Measurements from ENCODE around the gene OR7D2. TPM values are rescaled to one million over a fixed set of nuclear protein-coding genes. Genes with fewer than 3 reads are reported as not detected.
A peak's percentile ranks its signal among the peaks of the same experiment; 100 is the strongest.

OR7D2 gene
- total RNA-seq (2021; ENCODE audit: unreplicated experiment) (0.07 TPM), Bru-seq, nascent RNA (percentile 11 among the genes with signal in this experiment), BruChase-seq, experiment 1, labeled RNA remaining after a 6-hour chase (percentile 18 among the genes with signal in this experiment), BruChase-seq, experiment 2, labeled RNA remaining after a 2-hour chase (percentile 31 among the genes with signal in this experiment)
- polyA plus RNA-seq (2012), result 0.04 and 0.06 TPM in 2 replicates
- long read RNA-seq, result 0 reads

DNA sequence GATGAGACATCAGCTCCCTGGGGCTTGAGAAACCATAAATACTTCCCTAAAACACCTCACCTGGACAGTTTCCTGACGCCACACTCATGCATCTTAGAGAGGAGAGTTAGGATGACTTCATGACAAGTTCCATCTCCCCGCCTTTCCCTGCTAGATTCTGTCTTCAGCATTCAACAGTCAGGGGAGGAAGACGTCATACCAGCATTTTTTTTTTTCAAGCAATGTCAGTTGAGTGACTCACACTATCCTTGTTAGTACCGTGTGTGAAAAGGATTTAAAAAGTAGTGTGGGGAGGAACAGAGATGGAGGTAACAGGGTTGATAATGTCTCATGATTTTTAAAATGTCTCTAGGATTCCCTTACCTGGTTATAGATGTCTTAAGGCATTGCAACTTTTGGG, at the start of gene OR7D2:
TSS of gene OR7D2 (plus strand) at position 79 of the 400 bp plus-strand sequence. CDS start 6,803 bp downstream, outside the sequence.
- RAD21 ChIA-PET (ENCODE audit: low non-redundant PET in 1 of 2, low total read pairs in 2 of 2, uncharacterized antibody in 2 of 2, unreplicated experiment in 2 of 2), result no interaction called here
- DNase-seq (ENCODE audit: low read depth, low spot score) (no peak), ATAC-seq (no peak)
- H2AFZ ChIP-seq (ENCODE audit: low read depth, low read length, poor library complexity, severe bottlenecking), result no peak within 1 kb of the TSS
- H3K9me2 ChIP-seq (ENCODE audit: insufficient read depth), result no peaks in the 10 kb centered on the region
- no peak within 1 kb of the TSS for H3K27ac ChIP-seq (ENCODE audit: low read depth, low read length)
- H4K20me1 ChIP-seq (ENCODE audit: insufficient read depth), result no peaks in the 10 kb centered on the region
- BruUV-seq (replicated peaks), result no TSS peak
- no peaks in the 10 kb centered on the region for H3K27me3 ChIP-seq (ENCODE audit: insufficient read depth, low read length)
- no peaks in the 10 kb centered on the region for H3K4me1 ChIP-seq (ENCODE audit: control insufficient read depth in 1 of 2, insufficient read depth in 2 of 2, low read length in 2 of 2)
- TF ChIP-seq SRF (IDR thresholded peaks at IDR 0.05; ENCODE audit: low read depth), result no peak
- TF ChIP-seq POLR2A (IDR thresholded peaks at IDR 0.05; ENCODE audit: borderline replicate concordance, extremely low read depth, insufficient read depth, insufficient read length), result no peak
- TF ChIP-seq JUND (IDR thresholded peaks at IDR 0.05), result no peak
- no peak for TF ChIP-seq EZH2phosphoT487 (IDR thresholded peaks at IDR 0.05; ENCODE audit: borderline replicate concordance)
- TF ChIP-seq, protein P1, sequence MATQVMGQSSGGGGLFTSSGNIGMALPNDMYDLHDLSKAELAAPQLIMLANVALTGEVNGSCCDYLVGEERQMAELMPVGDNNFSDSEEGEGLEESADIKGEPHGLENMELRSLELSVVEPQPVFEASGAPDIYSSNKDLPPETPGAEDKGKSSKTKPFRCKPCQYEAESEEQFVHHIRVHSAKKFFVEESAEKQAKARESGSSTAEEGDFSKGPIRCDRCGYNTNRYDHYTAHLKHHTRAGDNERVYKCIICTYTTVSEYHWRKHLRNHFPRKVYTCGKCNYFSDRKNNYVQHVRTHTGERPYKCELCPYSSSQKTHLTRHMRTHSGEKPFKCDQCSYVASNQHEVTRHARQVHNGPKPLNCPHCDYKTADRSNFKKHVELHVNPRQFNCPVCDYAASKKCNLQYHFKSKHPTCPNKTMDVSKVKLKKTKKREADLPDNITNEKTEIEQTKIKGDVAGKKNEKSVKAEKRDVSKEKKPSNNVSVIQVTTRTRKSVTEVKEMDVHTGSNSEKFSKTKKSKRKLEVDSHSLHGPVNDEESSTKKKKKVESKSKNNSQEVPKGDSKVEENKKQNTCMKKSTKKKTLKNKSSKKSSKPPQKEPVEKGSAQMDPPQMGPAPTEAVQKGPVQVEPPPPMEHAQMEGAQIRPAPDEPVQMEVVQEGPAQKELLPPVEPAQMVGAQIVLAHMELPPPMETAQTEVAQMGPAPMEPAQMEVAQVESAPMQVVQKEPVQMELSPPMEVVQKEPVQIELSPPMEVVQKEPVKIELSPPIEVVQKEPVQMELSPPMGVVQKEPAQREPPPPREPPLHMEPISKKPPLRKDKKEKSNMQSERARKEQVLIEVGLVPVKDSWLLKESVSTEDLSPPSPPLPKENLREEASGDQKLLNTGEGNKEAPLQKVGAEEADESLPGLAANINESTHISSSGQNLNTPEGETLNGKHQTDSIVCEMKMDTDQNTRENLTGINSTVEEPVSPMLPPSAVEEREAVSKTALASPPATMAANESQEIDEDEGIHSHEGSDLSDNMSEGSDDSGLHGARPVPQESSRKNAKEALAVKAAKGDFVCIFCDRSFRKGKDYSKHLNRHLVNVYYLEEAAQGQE (IDR thresholded peaks at IDR 0.05; ENCODE audit: low read depth), result no peak
- no peak for TF ChIP-seq EZH2 (IDR thresholded peaks at IDR 0.05)
- no peak for TF ChIP-seq SP1 (IDR thresholded peaks at IDR 0.05; ENCODE audit: low read depth)
- CTCF ChIA-PET, result no interaction called here
- H3K36me3 ChIP-seq (ENCODE audit: control insufficient read depth in 1 of 2, insufficient read depth in 2 of 2, low read length in 2 of 2), result no peaks in the 10 kb centered on the region
- POLR2A ChIA-PET, result no interaction called here
- H3K79me2 ChIP-seq (ENCODE audit: insufficient read depth, low read length), result no peaks in the 10 kb centered on the region
- no peaks in the 10 kb centered on the region for H3K9me3 ChIP-seq (ENCODE audit: control insufficient read depth in 1 of 2, insufficient read depth in 1 of 2, low read depth in 1 of 2, low read length in 2 of 2)
- H3K9ac ChIP-seq (ENCODE audit: low read length), result no peak within 1 kb of the TSS
- intact Hi-C loops (cut with micrococcal nuclease), result no loop called here
- no peak within 1 kb of the TSS for H3K4me2 ChIP-seq (ENCODE audit: low read length)
- no peak within 1 kb of the TSS for H3K4me3 ChIP-seq (replicated peaks in 1 of 2; ENCODE audit: low read depth in 1 of 2, low read length in 2 of 2)

Data from HCT116 (cell line).